IPS DF 6.9 (cell line): Measurements from ENCODE around the gene PRKCE.

ENCODE experiments used
- DNase-seq: peaks from one replicate; pipeline ENCODE4 v3.0.0-alpha.2; 2013; ENCODE audit warnings: low read depth, low spot score
- H3K27ac ChIP-seq: one replicate; pipeline ENCODE4 v1.5.1; 2013; ENCODE audit warnings: low read length, control low read depth
- H3K27me3 ChIP-seq: 2 replicates; pipeline ENCODE4 v1.6.1; 2013; ENCODE audit warnings: mild to moderate bottlenecking, low read length; ENCODE audit not compliant: control insufficient read depth, insufficient read depth
- H3K36me3 ChIP-seq: 2 replicates; pipeline ENCODE4 v1.6.1; 2013; ENCODE audit warnings: low read length; ENCODE audit not compliant: control insufficient read depth, insufficient read depth
- H3K4me1 ChIP-seq: 2 replicates; pipeline ENCODE4 v1.6.1; 2013; ENCODE audit warnings: low read length; ENCODE audit not compliant: control insufficient read depth, insufficient read depth
- H3K4me3 ChIP-seq: 2 replicates; pipeline ENCODE4 v1.5.1; 2013; ENCODE audit warnings: mild to moderate bottlenecking, low read length
- H3K9me3 ChIP-seq: 2 replicates; pipeline ENCODE4 v1.6.1; 2013; ENCODE audit warnings: low read length, inconsistent platforms; ENCODE audit not compliant: control insufficient read depth, insufficient read depth
- WGBS: extraction: QIAGEN DNeasy Blood & Tissue Kit; methylation state at CpG from one replicate; pipeline ENCODE4 v1.1.7; 2013; ENCODE audit warnings: mixed read lengths, missing lambda C conversion rate; ENCODE audit not compliant: insufficient read length, insufficient coverage; 5-methylcytosine and 5-hydroxymethylcytosine counted together

The PRKCE gene

DNA sequence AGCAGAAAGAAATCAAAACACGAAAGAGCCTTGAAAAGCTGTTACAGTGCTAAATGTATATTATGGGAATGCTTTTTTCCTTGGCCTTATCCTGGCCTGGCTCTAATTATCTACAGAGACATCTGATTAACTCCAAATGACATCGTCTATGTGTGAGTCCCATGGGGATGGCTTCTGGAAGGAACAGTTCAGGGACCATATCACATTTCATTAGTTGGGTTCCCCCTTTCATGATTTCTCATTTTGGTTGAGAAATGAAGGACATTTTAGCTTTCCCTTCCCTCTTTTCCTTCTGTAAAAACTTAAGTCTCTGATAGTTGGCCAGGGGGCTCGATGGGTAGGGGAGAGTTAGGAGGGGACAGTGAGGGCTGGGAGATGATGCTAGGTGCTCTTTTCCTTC, 116.7 kb downstream of the PRKCE start:
- no peaks in the 10 kb centered on the region for H3K27me3 ChIP-seq
- H3K27ac ChIP-seq, result no peak overlapping the region
- no peak for DNase-seq
- no peaks in the 10 kb centered on the region for H3K9me3 ChIP-seq
- no CpG with 5 or more reads among the region's 3 CpGs for WGBS
- no peaks in the 10 kb centered on the region for H3K4me1 ChIP-seq
- no peak overlapping the region for H3K4me3 ChIP-seq
- H3K36me3 ChIP-seq, result no peaks in the 10 kb centered on the region

DNA sequence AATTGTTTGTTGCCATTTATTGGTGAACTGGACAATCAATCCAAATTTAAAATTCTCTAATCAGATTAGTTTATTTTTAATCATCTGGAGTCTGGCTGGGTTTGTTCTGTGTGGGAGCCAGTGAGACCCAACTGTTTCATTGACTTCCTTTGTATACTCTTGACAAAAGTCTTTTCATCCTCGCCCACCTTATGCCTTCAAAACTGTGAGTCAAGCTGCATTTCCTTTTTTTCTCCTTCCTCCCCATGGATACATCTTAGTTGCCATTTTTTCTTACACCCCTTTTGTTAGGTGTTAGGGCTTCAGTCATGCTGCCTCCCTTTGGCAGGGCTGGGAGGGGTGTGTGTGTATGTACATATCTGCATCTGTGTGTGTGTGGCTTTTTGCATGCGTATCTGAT, 117.6 kb downstream of the PRKCE start:
- Histone ChIP-seq H3K27ac (no peak overlapping the region), H3K4me1 (no peaks in the 10 kb centered on the region), H3K4me3 (no peak overlapping the region)

DNA sequence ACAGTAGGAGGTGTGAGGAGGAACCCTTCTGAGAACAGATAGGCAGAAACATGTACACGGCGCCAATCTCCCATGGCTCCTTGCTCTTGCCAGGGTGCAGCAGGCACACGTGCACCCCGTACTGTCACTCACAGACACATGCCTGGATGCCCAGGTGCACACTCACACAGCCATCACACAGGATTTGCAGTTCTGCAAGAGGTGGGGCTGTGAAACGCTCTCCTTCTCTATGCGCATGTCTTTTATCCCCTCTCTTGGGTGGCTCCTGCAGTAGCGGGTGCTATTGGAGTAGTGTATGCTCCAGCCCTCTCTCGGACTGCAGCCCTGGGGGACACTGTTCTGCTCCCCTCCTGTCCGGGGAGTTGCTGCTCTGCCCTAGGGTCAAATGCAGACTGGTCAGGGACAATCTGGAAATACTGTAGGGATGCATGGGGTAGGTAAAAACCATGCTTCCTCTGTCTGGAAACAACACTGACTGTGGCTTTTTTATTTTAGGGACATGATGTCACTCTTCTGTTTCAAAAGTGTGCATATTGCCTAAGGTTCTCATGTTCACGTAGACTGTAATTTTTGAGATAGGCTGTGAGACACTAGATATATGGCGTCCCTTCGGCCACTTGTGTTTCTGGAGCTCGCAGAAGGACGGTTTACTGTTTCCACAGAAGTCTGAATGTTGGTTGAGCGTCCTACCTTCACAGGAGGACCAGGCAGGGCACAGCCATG, 118.5 kb downstream of the PRKCE start:
- no peak overlapping the region for H3K27ac ChIP-seq
- H3K27me3 ChIP-seq, result no peaks in the 10 kb centered on the region
- WGBS, result no CpG with 5 or more reads among the region's 15 CpGs
- no peak overlapping the region for H3K4me3 ChIP-seq
- no peaks in the 10 kb centered on the region for H3K9me3 ChIP-seq
- no peak for DNase-seq
- H3K4me1 ChIP-seq, result no peaks in the 10 kb centered on the region
- no peaks in the 10 kb centered on the region for H3K36me3 ChIP-seq

More for the DNA sequence above, 117.6 kb downstream of the PRKCE start:
- no peaks in the 10 kb centered on the region for H3K36me3 ChIP-seq
- no peak for DNase-seq
- WGBS, result no CpG with 5 or more reads among the region's 2 CpGs
- H3K9me3 ChIP-seq, result no peaks in the 10 kb centered on the region
- no peaks in the 10 kb centered on the region for H3K27me3 ChIP-seq

DNA sequence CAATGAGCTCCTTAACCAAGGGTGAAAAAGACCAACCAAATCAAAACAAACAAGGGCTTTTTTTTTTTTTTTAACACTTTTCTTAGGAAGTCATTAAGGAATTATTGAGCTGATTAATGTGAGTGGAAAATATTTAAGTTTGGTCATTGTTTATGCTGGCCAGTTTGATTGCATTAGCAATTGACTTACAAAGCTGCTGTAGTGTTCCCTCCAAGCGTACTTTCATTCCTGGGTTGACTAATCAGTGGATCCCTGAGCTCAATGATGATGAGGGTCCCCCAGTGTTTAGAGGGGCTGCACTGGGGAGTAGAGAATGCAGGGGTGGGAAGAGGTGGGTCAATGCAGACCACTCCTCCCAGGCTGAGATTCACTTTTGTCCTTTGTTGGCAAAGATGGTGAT, 119.3 kb downstream of the PRKCE start:
- Histone ChIP-seq H3K9me3 (no peaks in the 10 kb centered on the region), H3K4me1 (no peaks in the 10 kb centered on the region), H3K36me3 (no peaks in the 10 kb centered on the region), H3K4me3 (no peak overlapping the region), H3K27ac (no peak overlapping the region), H3K27me3 (no peaks in the 10 kb centered on the region)
- no CpG with 5 or more reads among the region's 1 CpG for WGBS
- no peak for DNase-seq

DNA sequence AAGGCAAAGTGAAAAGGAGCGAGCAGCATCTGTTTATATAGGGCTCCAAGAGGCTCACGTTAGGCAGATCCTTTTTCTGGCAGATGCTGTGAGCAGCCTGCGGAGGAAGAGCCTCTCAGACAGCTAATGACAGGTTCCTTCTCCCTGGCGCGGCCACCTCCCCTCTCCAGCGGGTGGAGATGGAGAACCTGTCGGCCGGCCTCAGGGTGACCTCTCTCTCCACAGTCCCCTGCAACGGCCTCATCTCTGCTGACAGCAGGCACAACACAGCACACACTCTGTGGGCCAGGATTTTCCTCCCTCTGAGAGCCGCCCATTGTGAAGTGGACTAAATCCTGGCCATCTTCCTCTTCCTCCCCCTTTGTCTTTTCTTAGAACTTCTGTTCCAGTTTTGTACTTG, 119.8 kb downstream of the PRKCE start:
- no peaks in the 10 kb centered on the region for H3K4me1 ChIP-seq
- no peaks in the 10 kb centered on the region for H3K9me3 ChIP-seq
- no peak overlapping the region for H3K27ac ChIP-seq
- no peaks in the 10 kb centered on the region for H3K27me3 ChIP-seq
- no CpG with 5 or more reads among the region's 10 CpGs for WGBS
- no peak for DNase-seq
- H3K4me3 ChIP-seq, result no peak overlapping the region
- no peaks in the 10 kb centered on the region for H3K36me3 ChIP-seq

DNA sequence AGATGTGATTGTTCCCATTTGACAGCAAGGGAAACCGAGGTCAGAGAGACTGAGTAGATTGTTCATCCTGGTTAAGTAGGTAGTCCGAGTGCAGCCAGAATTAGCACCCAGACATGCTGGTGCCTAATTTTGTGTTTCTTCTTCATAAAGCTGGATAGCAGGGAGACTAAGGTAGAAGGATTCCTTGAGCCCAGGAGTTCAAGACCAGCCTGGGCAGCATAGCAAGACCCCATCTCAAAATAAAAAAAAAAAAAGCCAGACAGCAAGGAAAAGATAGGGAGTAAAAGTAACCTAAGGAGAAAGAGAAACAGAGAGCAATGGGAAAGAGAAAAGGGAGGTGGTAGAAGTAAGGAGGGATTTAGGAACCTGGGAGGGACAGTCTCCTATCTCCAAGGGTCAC, 120.6 kb downstream of the PRKCE start:
- Histone ChIP-seq H3K9me3 (no peaks in the 10 kb centered on the region), H3K27me3 (no peaks in the 10 kb centered on the region), H3K4me1 (no peaks in the 10 kb centered on the region), H3K36me3 (no peaks in the 10 kb centered on the region), H3K27ac (no peak overlapping the region), H3K4me3 (no peak overlapping the region)
- no CpG with 5 or more reads among the region's 2 CpGs for WGBS
- no peak for DNase-seq

DNA sequence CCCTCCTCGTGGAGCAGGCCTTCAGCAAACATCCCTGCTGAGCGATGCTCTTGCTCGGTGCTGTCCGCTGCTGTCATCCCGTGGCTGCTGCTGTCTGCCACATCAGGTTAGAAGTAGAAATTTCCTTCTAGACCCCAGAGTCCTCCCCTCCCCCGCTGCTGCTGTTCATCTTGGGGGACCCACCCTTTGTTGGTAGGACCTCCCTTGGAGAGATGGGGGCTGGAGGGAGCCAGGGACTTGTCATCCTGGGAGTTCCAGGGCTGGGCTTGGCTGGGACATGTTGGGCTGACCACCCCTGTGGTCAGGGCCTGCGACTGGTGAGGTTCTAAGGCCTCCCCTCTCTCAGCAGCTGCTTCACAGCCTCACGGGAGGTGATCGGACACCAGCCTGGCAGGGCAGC, 122.4 kb downstream of the PRKCE start:
- WGBS, result no CpG with 5 or more reads among the region's 9 CpGs
- no peaks in the 10 kb centered on the region for H3K36me3 ChIP-seq
- H3K27me3 ChIP-seq, result no peaks in the 10 kb centered on the region
- DNase-seq, result no peak
- H3K4me3 ChIP-seq, result no peak overlapping the region
- H3K4me1 ChIP-seq, result no peaks in the 10 kb centered on the region
- no peaks in the 10 kb centered on the region for H3K9me3 ChIP-seq
- no peak overlapping the region for H3K27ac ChIP-seq

DNA sequence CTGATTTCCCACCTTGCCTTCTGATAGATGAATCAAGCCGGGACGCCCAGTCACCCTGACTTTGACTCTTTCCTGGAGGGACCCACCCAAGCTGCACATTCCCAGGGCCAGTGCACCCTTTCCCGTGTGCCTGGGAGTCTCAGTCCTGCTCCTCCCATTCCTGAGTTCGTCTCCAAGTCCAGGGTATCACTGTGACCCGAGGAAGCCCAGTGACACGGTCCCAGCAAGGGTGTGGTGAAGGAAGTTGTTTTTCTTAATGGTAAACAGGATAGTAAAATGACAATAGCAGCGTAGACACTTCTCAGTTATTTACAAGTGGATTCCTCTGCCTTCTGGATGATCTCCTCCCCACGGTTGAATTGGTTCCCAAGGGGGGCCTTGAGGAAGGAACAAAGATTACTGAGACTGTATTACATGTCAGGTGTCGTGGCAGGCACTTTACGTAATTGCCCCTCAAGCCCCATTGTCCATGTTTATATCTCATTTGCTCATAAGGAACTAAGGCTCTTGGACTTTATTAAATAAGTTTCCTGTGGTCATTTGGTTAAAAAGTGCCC, 123.3 kb downstream of the PRKCE start:
- Histone ChIP-seq H3K27me3 (no peaks in the 10 kb centered on the region), H3K4me1 (no peaks in the 10 kb centered on the region), H3K9me3 (no peaks in the 10 kb centered on the region), H3K27ac (no peak overlapping the region), H3K36me3 (no peaks in the 10 kb centered on the region), H3K4me3 (no peak overlapping the region)
- DNase-seq, result no peak
- no CpG with 5 or more reads among the region's 10 CpGs for WGBS

DNA sequence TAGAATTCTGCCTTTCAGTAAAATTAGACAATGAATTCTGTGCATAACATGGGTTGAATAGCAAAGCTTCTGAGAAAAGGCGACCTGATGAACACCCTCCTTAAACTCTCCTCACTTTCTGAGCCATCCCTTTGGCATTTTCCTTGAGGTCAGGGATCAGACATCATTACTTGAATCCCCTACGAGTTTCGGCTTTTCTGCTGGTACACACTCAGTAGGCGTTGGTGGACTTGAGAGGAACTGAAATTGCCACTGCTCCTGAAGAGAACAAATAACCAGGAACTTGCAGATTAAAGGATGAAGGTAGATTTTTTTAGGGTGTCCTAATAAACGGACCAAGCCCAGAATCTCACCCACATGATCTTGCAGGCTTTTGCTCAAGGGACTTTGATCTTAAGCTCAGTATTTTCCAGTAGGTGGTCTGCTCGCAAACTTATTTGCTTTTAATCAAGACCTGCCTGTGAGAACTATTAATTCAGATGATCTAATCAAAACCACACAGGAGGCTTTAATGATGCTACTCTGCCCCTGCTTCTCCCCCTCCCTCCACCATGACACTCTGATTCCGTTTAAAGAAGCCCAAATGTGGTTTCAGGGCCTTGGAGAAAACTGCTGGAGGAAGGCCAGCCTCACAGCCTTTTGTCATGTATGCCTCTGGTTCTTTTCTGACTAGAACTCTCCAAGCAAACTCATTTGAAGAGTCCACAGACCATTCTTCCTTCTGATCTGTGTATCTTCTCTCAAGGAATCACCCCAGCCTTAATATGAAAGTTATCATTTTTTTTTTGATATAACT, 124.9 kb downstream of the PRKCE start:
- H3K27me3 ChIP-seq, result no peaks in the 10 kb centered on the region
- no peaks in the 10 kb centered on the region for H3K36me3 ChIP-seq
- no peak for DNase-seq
- no peaks in the 10 kb centered on the region for H3K9me3 ChIP-seq
- no peaks in the 10 kb centered on the region for H3K4me1 ChIP-seq
- no CpG with 5 or more reads among the region's 7 CpGs for WGBS
- no peak overlapping the region for H3K4me3 ChIP-seq
- H3K27ac ChIP-seq, result no peak overlapping the region

DNA sequence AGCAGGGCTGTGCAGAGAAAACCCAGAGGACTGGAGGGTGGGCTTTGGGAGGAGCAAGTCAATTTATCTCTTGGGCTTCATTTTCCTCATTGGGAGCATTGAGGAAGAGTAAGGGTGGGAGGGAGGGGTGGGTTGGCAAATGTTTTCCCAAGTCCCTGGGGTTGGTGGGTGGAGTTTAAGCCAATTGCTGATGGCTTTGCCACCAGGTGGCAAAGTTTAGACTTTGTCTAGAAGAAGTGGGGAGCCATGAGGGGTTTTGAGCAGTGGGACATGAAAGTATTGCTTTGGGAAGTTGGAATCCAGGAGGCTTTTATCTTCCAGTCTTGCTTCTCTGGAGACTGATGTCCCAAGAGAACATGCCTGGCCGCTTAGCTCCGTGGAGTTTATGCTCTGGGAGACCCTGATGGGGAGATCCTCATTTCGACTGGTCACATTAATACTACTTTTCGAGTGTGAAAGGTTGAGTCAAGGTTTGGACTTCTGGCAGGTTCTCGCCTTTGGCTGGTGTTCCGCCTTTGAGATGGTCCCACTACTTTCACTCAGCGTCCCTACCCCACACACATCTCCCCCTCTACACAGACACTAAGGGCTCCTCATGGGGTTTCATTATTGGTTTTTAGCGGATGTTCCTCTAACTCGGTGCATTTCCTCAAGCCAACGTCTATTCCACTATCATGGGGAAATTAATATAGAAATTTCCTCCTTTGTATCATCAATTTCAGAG, 126.7 kb downstream of the PRKCE start:
- no peak overlapping the region for H3K4me3 ChIP-seq
- H3K4me1 ChIP-seq, result no peaks in the 10 kb centered on the region
- no peak overlapping the region for H3K27ac ChIP-seq
- no peaks in the 10 kb centered on the region for H3K9me3 ChIP-seq
- no peak for DNase-seq
- no peaks in the 10 kb centered on the region for H3K36me3 ChIP-seq
- no CpG with 5 or more reads among the region's 10 CpGs for WGBS
- H3K27me3 ChIP-seq, result no peaks in the 10 kb centered on the region
